Glomerular visceral epithelial cell (primary cell): ENCODE results near the gene PLEKHM2.
A peak's percentile ranks its signal among the peaks of the same experiment; 100 is the strongest.

Source experiments
- DNase-seq: peaks from one replicate; pipeline ENCODE4 v3.0.0-alpha.2; 2016; ENCODE audit errors: extremely low spot score

PLEKHM2 gene

GRCh38 chr1:15758343-15758931, 74.3 kb downstream of the PLEKHM2 start, which contains the start of gene FBLIM1:
Gene FBLIM1 (plus strand): TSS chr1:15758795. CDS start chr1:15764984, 6,189 bp downstream.
- DNase-seq: peak; percentile 55

- DNase-seq: peak; percentile 25
Measured at GRCh38 chr1:15758953-15759661, 75.0 kb downstream of the PLEKHM2 start.

GRCh38 chr1:15760520-15761211, 76.5 kb downstream of the PLEKHM2 start:
- peak; percentile 59 for DNase-seq

- no peak for DNase-seq
Measured at GRCh38 chr1:15761366-15762128, 77.4 kb downstream of the PLEKHM2 start.

GRCh38 chr1:15762546-15762945, 78.4 kb downstream of the PLEKHM2 start:
- DNase-seq: no peak

GRCh38 chr1:15764269-15764764, 80.2 kb downstream of the PLEKHM2 start:
- DNase-seq: no peak

- no peak for DNase-seq
Measured at GRCh38 chr1:15764890-15765289, 80.8 kb downstream of the PLEKHM2 start.

GRCh38 chr1:15765495-15766194, 81.5 kb downstream of the PLEKHM2 start:
- DNase-seq: peak; percentile 73

- no peak for DNase-seq
Measured at GRCh38 chr1:15767941-15768340, 83.8 kb downstream of the PLEKHM2 start.

- no peak for DNase-seq
Measured at GRCh38 chr1:15768388-15768787, 84.3 kb downstream of the PLEKHM2 start.

- DNase-seq: no peak
Measured at GRCh38 chr1:15770313-15770962, 86.3 kb downstream of the PLEKHM2 start.

GRCh38 chr1:15771836-15772515, 87.9 kb downstream of the PLEKHM2 start:
- no peak for DNase-seq

- DNase-seq: no peak
Measured at GRCh38 chr1:15775706-15776105, 91.6 kb downstream of the PLEKHM2 start.

GRCh38 chr1:15777909-15778707, 94.0 kb downstream of the PLEKHM2 start:
- no peak for DNase-seq
